ENCODE results near the gene GUK1.

DNA sequence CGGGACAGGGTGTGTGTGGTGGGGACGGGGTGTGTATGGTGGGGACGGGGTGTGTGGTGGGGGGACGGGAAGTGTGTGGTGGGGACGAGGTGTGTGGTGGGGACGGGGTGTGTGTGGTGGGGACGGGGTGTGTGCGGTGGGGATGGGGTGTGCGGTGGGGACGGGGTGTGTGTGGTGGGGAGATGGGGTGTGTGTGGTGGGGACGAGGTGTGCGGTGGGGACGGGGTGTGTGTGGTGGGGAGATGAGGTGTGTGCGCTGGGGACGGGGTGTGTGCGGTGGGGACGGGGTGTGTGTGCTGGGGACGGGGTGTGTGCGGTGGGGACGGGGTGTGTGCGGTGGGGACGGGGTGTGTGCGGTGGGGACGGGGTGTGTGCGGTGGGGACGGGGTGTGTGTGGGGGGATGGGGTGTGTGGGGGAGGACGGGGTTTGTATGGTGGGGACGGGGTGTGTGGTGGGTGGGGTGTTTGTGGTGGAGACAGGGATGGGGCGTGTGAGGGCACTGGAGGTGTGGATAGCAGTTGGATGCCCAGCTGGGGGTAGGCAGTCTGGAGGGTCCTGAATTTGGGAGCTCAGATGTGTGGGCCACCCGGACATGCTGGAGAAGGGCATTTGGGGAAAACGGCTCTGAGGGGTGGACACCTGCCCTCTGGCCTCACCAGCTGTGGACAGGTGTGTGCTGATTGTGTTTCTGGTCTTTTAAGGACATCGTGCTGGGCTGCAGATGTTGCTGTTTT, 42.4 kb downstream of the GUK1 start:
- TF ChIP-seq, protein P1, sequence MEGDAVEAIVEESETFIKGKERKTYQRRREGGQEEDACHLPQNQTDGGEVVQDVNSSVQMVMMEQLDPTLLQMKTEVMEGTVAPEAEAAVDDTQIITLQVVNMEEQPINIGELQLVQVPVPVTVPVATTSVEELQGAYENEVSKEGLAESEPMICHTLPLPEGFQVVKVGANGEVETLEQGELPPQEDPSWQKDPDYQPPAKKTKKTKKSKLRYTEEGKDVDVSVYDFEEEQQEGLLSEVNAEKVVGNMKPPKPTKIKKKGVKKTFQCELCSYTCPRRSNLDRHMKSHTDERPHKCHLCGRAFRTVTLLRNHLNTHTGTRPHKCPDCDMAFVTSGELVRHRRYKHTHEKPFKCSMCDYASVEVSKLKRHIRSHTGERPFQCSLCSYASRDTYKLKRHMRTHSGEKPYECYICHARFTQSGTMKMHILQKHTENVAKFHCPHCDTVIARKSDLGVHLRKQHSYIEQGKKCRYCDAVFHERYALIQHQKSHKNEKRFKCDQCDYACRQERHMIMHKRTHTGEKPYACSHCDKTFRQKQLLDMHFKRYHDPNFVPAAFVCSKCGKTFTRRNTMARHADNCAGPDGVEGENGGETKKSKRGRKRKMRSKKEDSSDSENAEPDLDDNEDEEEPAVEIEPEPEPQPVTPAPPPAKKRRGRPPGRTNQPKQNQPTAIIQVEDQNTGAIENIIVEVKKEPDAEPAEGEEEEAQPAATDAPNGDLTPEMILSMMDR (IDR thresholded peaks at IDR 0.05; ENCODE audit: control extremely low read depth in 1 of 3, insufficient read depth in 1 of 3, low read depth in 1 of 3, low read length in 3 of 3): no peak
- TF ChIP-seq SP2 (IDR thresholded peaks at IDR 0.05; ENCODE audit: low read length) (no peak), RAD21 (IDR thresholded peaks at IDR 0.05 in 1 of 2, conservative IDR thresholded peaks at IDR 0.05 in 1 of 2; ENCODE audit: low read depth in 2 of 2, low read length in 2 of 2) (no peak), JUND (IDR thresholded peaks at IDR 0.05; ENCODE audit: low read length) (no peak), POLR2A (IDR thresholded peaks at IDR 0.05; ENCODE audit: control extremely low read depth in 1 of 2, low read depth in 2 of 2, low read length in 2 of 2) (no peak), TAF1 (IDR thresholded peaks at IDR 0.05; ENCODE audit: low read depth, low read length) (no peak), YY1 (IDR thresholded peaks at IDR 0.05; ENCODE audit: low read depth, low read length) (no peak), POLR2AphosphoS5 (IDR thresholded peaks at IDR 0.05; ENCODE audit: low read depth, low read length) (no peak)
- TF ChIP-seq, protein P2, sequence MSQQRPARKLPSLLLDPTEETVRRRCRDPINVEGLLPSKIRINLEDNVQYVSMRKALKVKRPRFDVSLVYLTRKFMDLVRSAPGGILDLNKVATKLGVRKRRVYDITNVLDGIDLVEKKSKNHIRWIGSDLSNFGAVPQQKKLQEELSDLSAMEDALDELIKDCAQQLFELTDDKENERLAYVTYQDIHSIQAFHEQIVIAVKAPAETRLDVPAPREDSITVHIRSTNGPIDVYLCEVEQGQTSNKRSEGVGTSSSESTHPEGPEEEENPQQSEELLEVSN (IDR thresholded peaks at IDR 0.05): no peak
